Measurements from ENCODE around the gene SPINT2. TPM values are rescaled to one million over a fixed set of nuclear protein-coding genes. Genes with fewer than 3 reads are reported as not detected.

Gene SPINT2
- total RNA-seq, 4 donors from 2014 or later, result 4.7 to 46.7 (median 12.8) TPM

DNA sequence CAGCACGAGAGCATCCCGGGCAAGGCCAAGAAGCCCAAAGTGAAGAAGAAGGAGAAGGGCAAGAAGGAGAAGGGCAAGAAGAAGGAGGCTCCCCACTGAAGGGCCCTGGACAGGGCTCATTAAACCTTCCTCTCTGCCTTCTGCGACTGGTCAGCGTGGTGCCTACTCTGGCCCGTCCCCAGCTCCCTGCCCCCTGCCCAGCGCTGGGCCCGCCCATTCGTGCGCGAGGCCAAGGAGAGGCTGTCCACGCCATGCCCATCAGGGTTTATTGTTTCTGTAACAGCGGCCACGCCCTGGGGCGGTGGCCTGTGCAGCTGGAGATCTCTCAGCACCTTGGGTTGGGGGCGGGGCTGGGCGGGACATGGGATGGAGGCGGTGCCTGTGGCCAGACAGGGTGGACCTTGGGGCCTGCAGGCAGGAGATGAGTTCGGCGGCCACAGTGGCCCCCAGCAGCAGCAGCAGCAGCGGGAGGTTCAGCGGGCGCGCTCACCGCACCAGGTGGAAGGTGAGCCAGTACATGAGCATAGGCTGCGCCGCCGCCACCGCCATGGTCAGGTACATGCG lies 40.6 kb downstream of the SPINT2 start:
- TF ChIP-seq CTCF (IDR thresholded peaks at IDR 0.05; ENCODE audit: low read depth), result no peak

- no peak for TF ChIP-seq CTCF (IDR thresholded peaks at IDR 0.05; ENCODE audit: low read depth)
Measured at GRCh38 chr19:38306236-38306635, 41.9 kb downstream of the SPINT2 start.

DNA sequence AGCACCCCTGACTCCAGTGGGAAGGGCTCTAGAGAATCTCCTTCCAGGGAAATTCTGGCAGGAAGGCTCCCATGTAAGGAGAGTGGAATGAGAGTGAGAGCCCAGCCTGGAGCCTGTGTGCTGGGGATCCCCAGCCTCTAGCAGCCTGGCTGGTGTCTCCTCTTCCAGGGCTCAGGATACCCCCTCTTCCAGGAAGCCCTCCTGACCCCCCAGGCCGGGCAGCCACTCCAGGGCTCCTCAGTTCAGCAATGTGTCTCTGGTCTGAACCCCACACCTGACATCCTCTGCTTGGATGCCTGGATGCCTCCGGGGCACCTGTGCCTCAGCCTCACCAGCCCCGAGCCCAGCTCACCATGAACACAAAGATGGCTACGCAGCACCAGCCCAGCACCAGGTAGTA lies 42.7 kb downstream of the SPINT2 start:
- no peak for TF ChIP-seq CTCF (IDR thresholded peaks at IDR 0.05; ENCODE audit: low read depth)

- TF ChIP-seq CTCF (IDR thresholded peaks at IDR 0.05; ENCODE audit: low read depth), result no peak
Measured at GRCh38 chr19:38307597-38307996, 43.2 kb downstream of the SPINT2 start.

- TF ChIP-seq CTCF (IDR thresholded peaks at IDR 0.05; ENCODE audit: low read depth), result no peak
Measured at GRCh38 chr19:38308006-38308766, 43.8 kb downstream of the SPINT2 start.

- TF ChIP-seq CTCF (IDR thresholded peaks at IDR 0.05; ENCODE audit: low read depth), result no peak
Measured at GRCh38 chr19:38308926-38309614, 44.7 kb downstream of the SPINT2 start.

DNA sequence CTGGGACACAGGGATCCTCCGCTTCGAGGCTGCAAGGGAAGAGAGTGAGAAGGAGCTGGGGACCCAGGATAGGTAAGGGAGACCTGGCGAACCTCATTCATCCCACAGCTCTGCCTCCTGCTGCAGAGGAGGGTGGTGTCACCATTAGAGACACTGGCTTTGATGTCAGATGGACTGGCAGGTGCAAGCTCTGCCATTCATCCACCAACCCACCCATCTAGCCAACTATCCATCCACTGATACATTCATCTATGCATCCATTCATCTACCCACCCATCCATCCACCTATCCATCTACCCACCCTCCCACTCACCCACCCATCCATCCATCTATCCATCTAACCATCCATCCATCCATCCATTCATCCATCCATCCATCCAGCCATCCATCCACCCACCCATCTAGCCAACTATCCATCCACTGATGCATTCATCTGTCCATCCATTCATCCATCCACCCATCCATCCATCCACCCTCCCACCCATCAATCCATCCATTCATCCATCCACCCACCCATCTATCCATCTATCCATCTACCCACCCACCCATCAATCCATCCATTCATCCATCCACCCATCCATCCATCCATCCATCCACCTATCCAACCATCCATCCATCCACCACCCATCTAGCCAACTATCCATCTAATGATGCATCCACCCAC lies 45.4 kb downstream of the SPINT2 start:
- TF ChIP-seq CTCF (IDR thresholded peaks at IDR 0.05; ENCODE audit: low read depth), result no peak
